GM18498 (cell line): Measurements from ENCODE around the gene CLCN1.
"Not testable (repeated sequence)": the region's sequence is repeated elsewhere in the genome, so short reads cannot be mapped to it uniquely, and the experiment has no call there.

Source experiments
- ATAC-seq: cut with Tn5 transposase; IDR thresholded peaks from one replicate; pipeline ENCODE4 v1.9.1; 2021; ENCODE audit warnings: mild to moderate bottlenecking, moderate library complexity; ENCODE audit not compliant: unreplicated experiment

The CLCN1 gene

DNA sequence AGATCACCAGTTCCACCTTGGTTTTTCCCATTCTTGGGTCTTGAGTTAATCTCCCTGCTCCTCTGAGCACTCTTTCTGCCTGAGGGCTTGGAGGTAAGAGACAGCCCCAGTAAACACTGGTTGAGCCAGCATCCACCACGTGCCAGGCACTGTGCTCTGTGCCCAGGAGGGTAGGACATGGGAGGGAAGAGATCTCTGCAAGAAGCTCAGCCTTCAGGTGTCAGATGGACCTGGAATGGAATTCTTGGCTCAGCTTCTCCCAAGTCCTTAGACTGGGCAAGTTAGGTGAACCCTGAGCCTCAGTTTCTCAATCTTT lies 67.7 kb downstream of the CLCN1 start:
- ATAC-seq: no peak

DNA sequence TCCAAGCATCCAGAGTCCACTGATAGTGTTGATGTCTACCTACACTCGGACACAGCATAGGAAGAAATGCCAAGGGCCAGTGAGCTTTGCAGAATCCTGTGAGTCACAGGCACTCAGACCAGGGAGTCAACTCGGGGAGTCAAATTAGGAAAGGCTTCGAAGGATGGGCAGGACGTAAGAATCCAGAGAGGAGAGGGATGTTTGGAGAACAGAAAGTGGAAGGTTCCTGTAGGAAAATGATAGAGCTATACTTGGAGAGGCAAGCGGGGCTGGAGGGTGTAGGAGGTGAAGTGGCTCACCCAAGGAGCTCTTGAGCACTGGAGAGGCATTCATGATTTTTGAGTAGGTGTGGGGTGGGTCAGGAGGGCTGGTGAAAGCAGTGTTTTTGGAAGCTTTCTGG lies 68.2 kb downstream of the CLCN1 start:
- ATAC-seq: no peak

GRCh38 chr7:143384661-143385631 lies 69.0 kb downstream of the CLCN1 start:
- ATAC-seq: no peak

DNA sequence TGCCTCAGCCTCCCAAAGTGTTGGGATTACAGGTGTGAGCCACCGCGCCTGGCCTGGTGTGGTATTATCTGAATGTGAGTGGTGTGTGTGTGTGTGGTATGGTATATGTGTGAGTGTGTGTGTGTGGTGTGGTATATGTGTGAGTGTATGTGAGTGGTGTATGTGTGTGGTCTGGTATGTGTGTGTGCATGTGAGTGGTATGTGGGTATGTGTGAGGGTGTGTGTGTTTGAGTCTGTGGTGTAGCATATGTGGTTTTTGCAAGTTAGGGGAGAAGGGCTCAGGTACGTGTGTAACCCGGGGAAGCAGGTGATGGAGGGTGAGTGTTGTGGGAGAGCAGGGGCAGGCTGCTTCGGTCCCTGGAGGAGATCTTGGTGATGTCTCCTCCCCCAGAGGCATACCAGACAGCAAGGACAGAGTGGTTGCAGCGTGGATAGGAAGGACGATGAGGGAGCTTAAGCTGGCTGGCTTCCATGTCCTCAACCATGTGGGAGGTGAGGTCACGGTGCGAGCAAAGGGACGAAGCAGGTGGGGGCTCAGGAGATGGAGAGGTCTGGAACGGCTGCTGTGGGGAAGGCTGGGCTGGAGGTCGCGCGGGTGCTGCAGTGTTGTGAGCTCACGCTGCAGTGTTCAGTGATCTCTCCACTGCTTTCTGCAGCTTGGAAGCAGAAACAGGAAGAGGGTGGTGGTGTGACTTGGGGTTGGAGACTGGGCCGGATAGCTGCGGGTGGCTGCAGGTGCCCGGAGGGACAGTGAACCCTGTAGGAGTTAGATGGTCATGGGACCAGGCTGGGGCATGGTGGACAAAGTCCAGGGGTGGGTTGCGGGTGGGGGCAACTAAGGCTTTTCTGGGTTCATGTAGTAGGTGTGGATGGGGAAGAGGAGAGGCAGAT lies 70.2 kb downstream of the CLCN1 start:
- ATAC-seq: no peak

- no peak for ATAC-seq
Observed at GRCh38 chr7:143387156-143387975, 71.5 kb downstream of the CLCN1 start.

- ATAC-seq: no peak
Observed at GRCh38 chr7:143388051-143388450, 72.1 kb downstream of the CLCN1 start.

GRCh38 chr7:143388491-143389101 lies 72.7 kb downstream of the CLCN1 start:
- ATAC-seq: no peak

GRCh38 chr7:143389316-143390103 lies 73.6 kb downstream of the CLCN1 start:
- no peak for ATAC-seq

- no peak for ATAC-seq
Observed at GRCh38 chr7:143390104-143390772, 74.3 kb downstream of the CLCN1 start.

DNA sequence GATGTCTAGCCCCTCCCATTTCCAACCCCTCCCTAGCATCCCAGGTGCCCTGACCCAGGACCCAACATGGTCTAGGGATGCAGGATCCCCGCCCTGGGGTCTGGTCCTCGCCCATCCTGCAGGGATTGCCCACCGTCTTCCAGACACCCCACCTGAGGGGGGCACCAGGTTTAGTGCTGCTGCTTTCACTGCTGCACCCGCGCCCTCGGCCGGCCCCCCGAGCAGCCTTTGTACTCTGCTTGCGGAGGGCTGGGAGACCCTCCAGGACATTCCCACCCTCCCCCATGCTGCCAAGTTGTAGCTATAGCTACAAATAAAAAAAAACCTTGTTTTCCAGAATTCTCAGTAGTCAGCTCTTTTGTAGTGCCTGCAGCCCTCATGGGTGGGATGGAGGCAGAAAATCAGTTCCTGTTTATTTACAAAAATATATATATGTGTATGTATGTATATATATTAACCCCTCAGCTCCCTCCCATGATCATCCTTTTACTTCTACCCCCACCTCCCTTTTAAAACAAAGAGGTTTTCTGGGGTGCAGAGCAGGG lies 74.9 kb downstream of the CLCN1 start:
- no peak for ATAC-seq

DNA sequence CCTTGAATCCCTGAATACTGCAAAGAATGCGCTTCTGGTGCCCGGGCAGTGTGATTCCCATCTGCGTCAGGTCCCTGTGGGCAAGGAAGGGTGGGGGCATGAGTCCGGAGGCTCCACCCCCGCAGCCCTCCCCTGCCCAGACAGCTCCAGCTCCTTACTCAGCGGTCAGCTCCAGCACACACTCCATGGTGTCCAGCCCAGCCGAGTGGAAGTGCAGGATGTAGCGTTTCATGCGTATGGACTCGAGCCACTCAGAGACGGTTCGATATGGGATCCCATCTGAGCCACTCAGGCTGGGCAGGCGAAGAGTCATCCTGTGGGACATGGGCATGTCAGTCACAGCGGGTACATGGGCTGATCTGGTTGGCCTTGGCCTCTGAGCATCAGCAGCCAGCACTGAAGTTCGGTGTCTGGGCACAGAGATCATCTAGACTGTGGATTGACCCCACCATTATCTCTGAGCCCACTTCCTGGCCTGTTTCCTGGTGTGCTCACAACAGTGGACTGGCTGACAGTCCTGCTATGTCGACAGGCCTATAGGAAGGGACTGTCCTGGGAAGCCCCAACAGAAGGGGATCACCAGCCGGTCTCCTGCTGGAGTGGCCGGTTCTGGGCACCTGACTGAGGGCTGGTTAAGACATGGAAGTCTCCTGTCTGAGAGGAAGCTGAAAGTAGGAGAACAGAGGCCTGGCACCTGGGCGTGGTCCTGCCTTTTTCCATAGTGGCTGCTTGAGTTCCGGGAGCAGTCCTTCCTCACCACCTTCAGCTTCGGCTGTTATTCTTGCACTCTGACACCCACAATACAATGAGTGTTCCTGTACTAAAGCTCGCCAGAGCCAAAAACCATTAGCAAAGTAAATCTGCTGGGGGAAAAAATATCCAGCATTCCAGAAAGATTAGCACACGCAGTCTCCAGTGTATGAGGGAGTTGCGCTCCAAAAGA lies 75.8 kb downstream of the CLCN1 start:
- ATAC-seq: no peak

GRCh38 chr7:143392427-143392826 lies 76.5 kb downstream of the CLCN1 start:
- not testable (repeated sequence) for ATAC-seq

- ATAC-seq: no peak
Observed at GRCh38 chr7:143392875-143393266, 77.0 kb downstream of the CLCN1 start.

GRCh38 chr7:143393267-143394041 lies 77.5 kb downstream of the CLCN1 start:
- ATAC-seq: no peak

- no peak for ATAC-seq
Observed at GRCh38 chr7:143394068-143394467, 78.2 kb downstream of the CLCN1 start.

- no peak for ATAC-seq
Observed at GRCh38 chr7:143394777-143395176, 78.9 kb downstream of the CLCN1 start.
